ENCODE data around the gene CLCNKB.

DNA sequence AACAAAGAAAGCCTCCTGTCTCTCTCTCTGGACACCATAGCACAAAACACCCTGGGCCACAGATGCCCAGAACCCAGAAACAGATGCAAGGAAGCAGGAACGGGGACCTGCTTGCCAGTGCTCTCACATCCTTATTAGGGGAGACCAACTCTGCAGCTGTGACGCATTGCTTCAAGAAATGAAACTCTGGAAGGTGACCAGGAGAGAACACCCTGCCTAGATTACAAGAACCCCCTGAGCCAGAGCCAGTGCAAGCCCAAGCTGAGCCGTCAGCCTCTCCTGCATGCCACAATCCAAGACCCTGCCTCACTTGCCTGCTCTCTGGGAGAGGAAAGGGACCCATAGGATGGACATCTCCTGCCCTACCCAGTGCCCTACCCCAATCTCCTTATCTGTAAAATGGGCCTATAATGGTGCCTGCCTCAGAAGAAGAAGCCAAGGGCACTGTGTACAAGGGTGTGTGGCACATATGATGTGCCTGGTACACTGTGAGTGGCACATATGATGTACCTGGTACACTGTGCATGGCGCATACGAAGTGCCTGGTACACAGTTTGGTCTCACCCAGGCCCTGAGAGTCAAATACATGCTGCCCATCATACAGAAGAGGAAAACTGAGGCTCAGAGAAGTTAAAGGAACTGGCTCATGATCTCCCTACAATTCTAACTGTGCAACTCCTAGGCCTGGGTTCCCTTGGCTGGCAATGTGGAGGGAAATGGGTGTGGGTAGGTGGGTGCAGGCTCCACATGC, 46.7 kb downstream of the CLCNKB start:
- TF ChIP-seq, protein P1, sequence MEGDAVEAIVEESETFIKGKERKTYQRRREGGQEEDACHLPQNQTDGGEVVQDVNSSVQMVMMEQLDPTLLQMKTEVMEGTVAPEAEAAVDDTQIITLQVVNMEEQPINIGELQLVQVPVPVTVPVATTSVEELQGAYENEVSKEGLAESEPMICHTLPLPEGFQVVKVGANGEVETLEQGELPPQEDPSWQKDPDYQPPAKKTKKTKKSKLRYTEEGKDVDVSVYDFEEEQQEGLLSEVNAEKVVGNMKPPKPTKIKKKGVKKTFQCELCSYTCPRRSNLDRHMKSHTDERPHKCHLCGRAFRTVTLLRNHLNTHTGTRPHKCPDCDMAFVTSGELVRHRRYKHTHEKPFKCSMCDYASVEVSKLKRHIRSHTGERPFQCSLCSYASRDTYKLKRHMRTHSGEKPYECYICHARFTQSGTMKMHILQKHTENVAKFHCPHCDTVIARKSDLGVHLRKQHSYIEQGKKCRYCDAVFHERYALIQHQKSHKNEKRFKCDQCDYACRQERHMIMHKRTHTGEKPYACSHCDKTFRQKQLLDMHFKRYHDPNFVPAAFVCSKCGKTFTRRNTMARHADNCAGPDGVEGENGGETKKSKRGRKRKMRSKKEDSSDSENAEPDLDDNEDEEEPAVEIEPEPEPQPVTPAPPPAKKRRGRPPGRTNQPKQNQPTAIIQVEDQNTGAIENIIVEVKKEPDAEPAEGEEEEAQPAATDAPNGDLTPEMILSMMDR (IDR thresholded peaks at IDR 0.05; ENCODE audit: low read depth, low read length), result no peak
- no peak for TF ChIP-seq EZH2phosphoT487 (IDR thresholded peaks at IDR 0.05; ENCODE audit: low read depth)

All from OCI-LY3 (cell line).